ENCODE measurements around the gene SLC26A1.

- TF ChIP-seq CTCF (conservative IDR thresholded peaks at IDR 0.05) (no peak), ZFX (IDR thresholded peaks at IDR 0.05) (no peak)
These were observed 26.1 kb upstream of the SLC26A1 start for GRCh38 chr4:1019320-1019719.

Data from C4-2B (cell line).